SK-N-SH (cell line): ENCODE measurements around the gene EVA1A. TPM values are rescaled to one million over a fixed set of nuclear protein-coding genes. Genes with fewer than 3 reads are reported as not detected.

Source experiments
- CTCF ChIA-PET: fragments of 300-600, 350-600 bp; formaldehyde crosslinking; extraction: SDS; loops from one replicate; lab custom pipeline; 2021; lab: Yijun Ruan, JAX
- POLR2A ChIA-PET: fragments of 350-600 bp; sonication (Branson Sonifier 250); formaldehyde crosslinking; extraction: SDS; loops from one replicate; lab custom pipeline; 2020; ENCODE audit warnings: antibody characterized with exemption, inconsistent platforms; lab: Yijun Ruan, JAX
- DNase-seq: peaks from one replicate; pipeline ENCODE4 v3.0.0; 2012
- H2AFZ ChIP-seq: fragments of 200-600 bp; sonication (generic); 2 replicates; pipeline ENCODE4 v1.8.1; 2016; ENCODE audit warnings: antibody characterized with exemption, mild to moderate bottlenecking, low read depth
- H3F3A ChIP-seq: fragments of 200-600 bp; sonication (generic); replicated peaks from 2 replicates; pipeline ENCODE3; 2016; ENCODE audit warnings: antibody characterized with exemption, mild to moderate bottlenecking; ENCODE audit not compliant: insufficient read depth
- H3K27ac ChIP-seq, 2 experiments: fragments of 200-500 bp in 1 of 2; fragments of 200-600 bp in 1 of 2; sonication (Bioruptor generic) in 1 of 2; sonication (generic), shearing (Covaris generic) in 1 of 2; 2 replicates each; pipeline versions ENCODE4 v1.5.1 to v1.6.1; 2014 to 2016; ENCODE audit warnings: low read depth in 2 of 2, inconsistent platforms in 1 of 2, low read length in 1 of 2, mild to moderate bottlenecking in 1 of 2, mixed read lengths in 1 of 2
- H3K27me3 ChIP-seq: fragments of 200-600 bp; sonication (generic), shearing (Covaris generic); 2 replicates; pipeline ENCODE4 v1.6.1; 2016; ENCODE audit warnings: mixed run types; ENCODE audit not compliant: insufficient read depth
- H3K36me3 ChIP-seq, 2 experiments: fragments of 200-500 bp in 1 of 2; fragments of 200-600 bp in 1 of 2; sonication (Bioruptor generic) in 1 of 2; sonication (generic) in 1 of 2; replicated peaks in 1 of 2; 2 replicates each; pipeline versions ENCODE3 to v1.5.1; 2014 to 2016; ENCODE audit warnings: low read length in 1 of 2, mild to moderate bottlenecking in 1 of 2; ENCODE audit not compliant: insufficient read depth in 2 of 2, control insufficient read depth in 1 of 2
- H3K4me1 ChIP-seq, 2 experiments: fragments of 200-500 bp in 1 of 2; fragments of 200-600 bp in 1 of 2; sonication (Bioruptor generic) in 1 of 2; sonication (generic), shearing (Covaris generic) in 1 of 2; 2 replicates each; pipeline versions ENCODE4 v1.5.1 to v1.6.1; 2014 to 2016; ENCODE audit warnings: low read depth in 1 of 2, low read length in 1 of 2, mixed run types in 1 of 2; ENCODE audit not compliant: insufficient read depth in 2 of 2, control insufficient read depth in 1 of 2
- H3K4me2 ChIP-seq: fragments of 200-600 bp; sonication (generic), shearing (Covaris generic); 2 replicates; pipeline ENCODE4 v1.6.1; 2017; ENCODE audit warnings: mixed run types
- H3K4me3 ChIP-seq, 2 experiments: fragments of 200-500 bp in 1 of 2; fragments of 200-600 bp in 1 of 2; sonication (Bioruptor generic) in 1 of 2; sonication (generic), shearing (Covaris generic) in 1 of 2; 2 replicates each; pipeline versions ENCODE4 v1.5.1 to v1.8.1; 2014 to 2016; ENCODE audit warnings: low read depth in 2 of 2, inconsistent platforms in 1 of 2, low read length in 1 of 2, mild to moderate bottlenecking in 1 of 2, mixed read lengths in 1 of 2, moderate library complexity in 1 of 2
- H3K79me2 ChIP-seq: fragments of 200-600 bp; sonication (generic); 2 replicates; pipeline ENCODE4 v1.8.1; 2017; ENCODE audit warnings: mild to moderate bottlenecking; ENCODE audit not compliant: insufficient read depth
- H3K9ac ChIP-seq: fragments of 200-600 bp; sonication (generic); 2 replicates; pipeline ENCODE4 v1.6.1; 2017; ENCODE audit warnings: mixed run types
- H3K9me2 ChIP-seq: fragments of 200-600 bp; sonication (generic); 2 replicates; pipeline ENCODE4 v1.6.1; 2017; ENCODE audit warnings: mixed run types
- H3K9me3 ChIP-seq: fragments of 200-600 bp; sonication (generic); 2 replicates; pipeline ENCODE4 v1.6.1; 2017; ENCODE audit warnings: mixed run types, mild to moderate bottlenecking, moderate library complexity
- H4K20me1 ChIP-seq: fragments of 200-600 bp; sonication (generic); 2 replicates; pipeline ENCODE4 v1.6.1; 2017; ENCODE audit warnings: mild to moderate bottlenecking, mixed run types; ENCODE audit not compliant: insufficient read depth
- CHD2 ChIP-seq: fragments of 150-350 bp; IDR thresholded peaks from 2 replicates; pipeline ENCODE4 v1.6.1; 2018; ENCODE audit warnings: low read length; ENCODE audit not compliant: partially characterized antibody
- FOXM1 ChIP-seq: IDR thresholded peaks from 2 replicates; pipeline ENCODE4 v1.4.0; 2012; ENCODE audit warnings: low read depth, mild to moderate bottlenecking
- GABPA ChIP-seq: IDR thresholded peaks from 2 replicates; pipeline ENCODE4 v1.4.0; 2012; ENCODE audit warnings: low read depth, mild to moderate bottlenecking
- GATA2 ChIP-seq: sonication (generic); formaldehyde crosslinking; IDR thresholded peaks from 2 replicates; pipeline ENCODE4 v1.5.0; 2020; ENCODE audit warnings: mild to moderate bottlenecking, missing genetic modification reagents
- MAX ChIP-seq: IDR thresholded peaks from 2 replicates; pipeline ENCODE4 v1.4.0; 2012; ENCODE audit warnings: low read depth
- MEF2A ChIP-seq: IDR thresholded peaks from 2 replicates; pipeline ENCODE4 v1.4.0; 2012; ENCODE audit warnings: low read depth, borderline replicate concordance
- RAD21 ChIP-seq: IDR thresholded peaks from 2 replicates; pipeline ENCODE4 v1.6.1; 2012; ENCODE audit warnings: mild to moderate bottlenecking, low read length
- RCOR1 ChIP-seq: fragments of 150-350 bp; IDR thresholded peaks from 2 replicates; pipeline ENCODE4 v1.6.1; 2017; ENCODE audit warnings: antibody characterized with exemption, low read length
- REST ChIP-seq: IDR thresholded peaks from 2 replicates; pipeline ENCODE4 v1.6.1; 2012; ENCODE audit warnings: mild to moderate bottlenecking, low read depth, low read length, moderate library complexity
- RXRA ChIP-seq: IDR thresholded peaks from 2 replicates; pipeline ENCODE4 v1.4.0; 2012; ENCODE audit warnings: low read depth, mild to moderate bottlenecking, borderline replicate concordance
- SIN3A ChIP-seq: IDR thresholded peaks from 2 replicates; pipeline ENCODE4 v1.6.1; 2012; ENCODE audit warnings: low read depth, mild to moderate bottlenecking, low read length, moderate library complexity, borderline replicate concordance
- SMC3 ChIP-seq: IDR thresholded peaks from 2 replicates; pipeline ENCODE4 v1.6.1; 2012; ENCODE audit warnings: low read depth, low read length, improper control_type of control experiment
- TAF1 ChIP-seq: IDR thresholded peaks from 2 replicates; pipeline ENCODE4 v1.6.1; 2012; ENCODE audit warnings: low read depth, mild to moderate bottlenecking, low read length, moderate library complexity, borderline replicate concordance
- TCF12 ChIP-seq: IDR thresholded peaks from 2 replicates; pipeline ENCODE4 v1.4.0; 2012
- TEAD4 ChIP-seq: IDR thresholded peaks from 2 replicates; pipeline ENCODE4 v1.4.0; 2012; ENCODE audit warnings: mild to moderate bottlenecking, borderline replicate concordance; ENCODE audit not compliant: insufficient read depth
- USF1 ChIP-seq: IDR thresholded peaks from 2 replicates; pipeline ENCODE4 v1.4.0; 2012; ENCODE audit warnings: low read depth, borderline replicate concordance
- YY1 ChIP-seq: IDR thresholded peaks from 2 replicates; pipeline ENCODE4 v1.4.0; 2012; ENCODE audit warnings: low read depth, mild to moderate bottlenecking
- ZBTB33 ChIP-seq: IDR thresholded peaks from 2 replicates; pipeline ENCODE4 v1.4.0; 2012; ENCODE audit warnings: low read depth, borderline replicate concordance
- WGBS: methylation state at CpG from one replicate; pipeline ENCODE4 v1.1.6; 2017; ENCODE audit warnings: low lambda C conversion rate; 5-methylcytosine and 5-hydroxymethylcytosine counted together
- polyA plus RNA-seq, 3 experiments: library from polyadenylated mRNA; depleted of rRNA; stranded (reverse); fragments of >200 nt; gene quantifications; 2 replicates each; pipeline ENCODE4 v1.2.3, GENCODE V29; 2012

Gene EVA1A
- polyA plus RNA-seq, 1 of the 3 experiments (the other 2 are of a cell fraction): 93.0 TPM

- CTCF ChIA-PET: interaction anchor here (1.2 to 1.8 kb wide), 2 partner anchors 29 kb away, joined by 4 to 5 read pairs; no protein-coding TSS in a partner anchor
- TF ChIP-seq MEF2A (no peak), MAX (no peak), REST (no peak), RXRA (no peak)
- TF ChIP-seq, all 33 proteins: peak for 0
Measured at GRCh38 chr2:75580156-75580555, 19.4 kb upstream of the EVA1A start.

GRCh38 chr2:75579186-75579585, 18.4 kb upstream of the EVA1A start:
- Histone ChIP-seq H3K27me3 (no peaks in the 10 kb centered on the region), H3F3A (peaks cover 3% of the 10 kb centered on the region), H3K9me2 (no peaks in the 10 kb centered on the region), H3K4me3 (no peak overlapping the region), H3K4me1 (no peaks in the 10 kb centered on the region)
- ChIA-PET CTCF (interaction anchor here (1.2 to 1.4 kb wide), 2 partner anchors 29 to 49 kb away, joined by 3 to 4 read pairs; no protein-coding TSS in a partner anchor), POLR2A (no interaction called here)
- no peak for TF ChIP-seq RAD21
- TF ChIP-seq TEAD4: no peak
- no peak for TF ChIP-seq RXRA
- no peak for TF ChIP-seq RCOR1
- no peak for TF ChIP-seq MEF2A
- no peak for TF ChIP-seq TAF1
- no peak for TF ChIP-seq GATA2
- no peak for TF ChIP-seq SIN3A
- no peak for TF ChIP-seq ZBTB33
- TF ChIP-seq FOXM1: no peak
- TF ChIP-seq CHD2: no peak
- no peak for TF ChIP-seq USF1
- no peak for TF ChIP-seq TCF12
- no peak for TF ChIP-seq GABPA
- no peak for TF ChIP-seq SMC3
- no peak for TF ChIP-seq MAX
- no peak for TF ChIP-seq YY1
- TF ChIP-seq, all 33 proteins: peak for 0
- Histone ChIP-seq H3K36me3 (no peaks in the 10 kb centered on the region), H3K9me3 (no peaks in the 10 kb centered on the region), H2AFZ (no peak overlapping the region), H3K27ac (no peak overlapping the region), H3K9ac (no peak overlapping the region), H3K79me2 (peaks cover 33% of the 10 kb centered on the region; the same call in 1 of the 2 replicates), H3K4me2 (no peak overlapping the region), H4K20me1 (no peaks in the 10 kb centered on the region)
- no peak for DNase-seq

More at GRCh38 chr2:75580156-75580555, 19.4 kb upstream of the EVA1A start:
- Histone ChIP-seq H3K4me1 (no peaks in the 10 kb centered on the region), H3K36me3 (no peaks in the 10 kb centered on the region), H3K27me3 (no peaks in the 10 kb centered on the region), H3K9me2 (no peaks in the 10 kb centered on the region), H2AFZ (no peak overlapping the region), H3K4me3 (no peak overlapping the region), H3K4me2 (no peak overlapping the region), H3K79me2 (peaks cover 33% of the 10 kb centered on the region; the same call in 1 of the 2 replicates), H3K9me3 (no peaks in the 10 kb centered on the region), H4K20me1 (no peaks in the 10 kb centered on the region), H3K9ac (no peak overlapping the region), H3F3A (no peaks in the 10 kb centered on the region), H3K27ac (no peak overlapping the region)
- no CpG with 5 or more reads among the region's 1 CpG for WGBS
- no peak for DNase-seq
- POLR2A ChIA-PET: no interaction called here
